ENCODE results near the gene SOX13. TPM values are rescaled to one million over a fixed set of nuclear protein-coding genes. Genes with fewer than 3 reads are reported as not detected.

Gene SOX13
- 5.9 TPM for polyA plus RNA-seq (2013, experiment 1 of 2)
- polyA plus RNA-seq (2013, experiment 2 of 2), result 5.8 TPM

DNA sequence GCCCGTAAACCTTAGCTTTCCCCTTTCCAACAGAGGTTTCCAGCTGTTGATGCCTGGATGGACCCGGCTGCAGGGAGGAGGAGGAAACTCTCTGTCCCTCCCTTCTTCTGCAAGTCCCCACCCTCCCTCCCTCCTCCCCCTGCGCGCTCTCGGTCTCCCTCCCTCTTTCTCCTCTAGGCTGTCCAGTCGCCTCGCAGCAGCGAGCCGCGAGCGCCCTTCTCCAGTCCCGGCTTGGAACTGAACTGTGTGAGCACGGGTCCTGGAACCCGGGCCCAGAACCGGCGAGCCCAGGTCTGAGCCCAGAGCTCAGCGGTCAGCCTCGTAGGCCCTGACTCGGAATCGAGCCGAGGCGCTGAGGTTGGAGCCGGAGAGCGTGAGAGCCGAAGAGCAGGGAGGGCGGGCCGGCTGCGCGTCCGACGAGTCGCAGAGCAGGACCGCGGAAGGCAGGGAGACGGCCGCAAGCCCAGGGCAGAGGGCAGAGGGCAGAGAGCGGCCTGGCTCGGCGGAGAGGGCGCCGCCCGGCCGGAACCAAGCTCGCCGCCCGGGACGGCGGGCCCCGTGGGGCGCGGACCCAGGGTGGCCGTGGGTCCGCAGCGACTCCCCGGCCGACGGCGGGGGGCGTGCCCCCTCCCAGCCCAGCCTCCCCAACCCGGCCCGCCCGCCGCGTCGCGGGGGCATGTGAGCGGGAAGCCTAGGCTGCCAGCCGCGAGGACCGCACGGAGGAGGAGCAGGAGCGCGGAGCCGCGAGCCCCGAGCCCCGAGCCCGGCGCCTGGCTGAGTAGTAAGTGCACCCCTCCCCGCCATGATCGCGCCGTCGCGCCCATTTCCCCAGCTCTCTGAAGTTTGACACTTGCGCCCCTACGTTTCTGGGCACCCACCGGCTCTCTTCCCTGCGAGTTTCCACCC is at the start of gene SOX13:
TSS of gene SOX13 (plus strand) at position 185 of the 906 bp plus-strand sequence. CDS start 39,801 bp downstream, outside the sequence.
- H3K4me3 ChIP-seq (ENCODE audit: insufficient read depth in 1 of 2, low read depth in 1 of 2, low read length in 2 of 2), result peak within 1 kb of the TSS; percentile 65 to 95
- H3K23ac ChIP-seq (ENCODE audit: low read length in 2 of 2), result peak within 1 kb of the TSS in 1 of 2 experiments; percentile 86
- H3K9me3 ChIP-seq (ENCODE audit: control insufficient read depth, low read length), result no peaks in the 10 kb centered on the region
- peak; percentile 93 for DNase-seq
- H4K8ac ChIP-seq (ENCODE audit: low read length), result no peak within 1 kb of the TSS
- peak within 1 kb of the TSS in 1 of 2 experiments; percentile 89 for H2BK12ac ChIP-seq (ENCODE audit: low read length in 2 of 2)
- H3K9ac ChIP-seq (ENCODE audit: low read length), result peak within 1 kb of the TSS; percentile 83
- no peak within 1 kb of the TSS for H2AK5ac ChIP-seq (ENCODE audit: low read length, severe bottlenecking)
- H2AFZ ChIP-seq (ENCODE audit: low read depth, low read length), result peak within 1 kb of the TSS; percentile 84
- no peak within 1 kb of the TSS for H2BK5ac ChIP-seq (ENCODE audit: low read depth, low read length, poor library complexity, severe bottlenecking)
- H3K18ac ChIP-seq (ENCODE audit: low read depth in 1 of 2, low read length in 2 of 2), result peak within 1 kb of the TSS; percentile 87 to 97
- H3K27ac ChIP-seq (ENCODE audit: low read length, poor library complexity, severe bottlenecking), result no peak within 1 kb of the TSS
- peaks cover 0 to 28% of the 10 kb centered on the region in 2 experiments for H3K27me3 ChIP-seq (ENCODE audit: control insufficient read depth in 1 of 2, insufficient read depth in 1 of 2, low read length in 2 of 2)
- peak within 1 kb of the TSS in 1 of 2 experiments; percentile 98 for H3K14ac ChIP-seq (ENCODE audit: low read length in 2 of 2)
- H3K4me1 ChIP-seq (ENCODE audit: control insufficient read depth, insufficient read depth, low read depth, low read length), result peaks cover 21% of the 10 kb centered on the region
- H2BK120ac ChIP-seq (ENCODE audit: low read depth, low read length), result peak within 1 kb of the TSS; percentile 54
- peak within 1 kb of the TSS; percentile 57 to 63 for H3K4ac ChIP-seq (ENCODE audit: low read depth in 1 of 2, low read length in 2 of 2)
- peak within 1 kb of the TSS; percentile 34 for H4K91ac ChIP-seq (ENCODE audit: low read length)
- under 1% methylated on average over 77 of the region's 89 CpGs for WGBS
- peak within 1 kb of the TSS; percentile 98 for H3K4me2 ChIP-seq (ENCODE audit: low read length, poor library complexity, severe bottlenecking)
- H3K79me1 ChIP-seq (replicated peaks; ENCODE audit: low read length, poor library complexity, severe bottlenecking), result peaks cover 3% of the 10 kb centered on the region
- peak within 1 kb of the TSS; percentile 44 for H2BK15ac ChIP-seq (ENCODE audit: low read depth, poor library complexity, severe bottlenecking)
- no peaks in the 10 kb centered on the region for H3K36me3 ChIP-seq (ENCODE audit: control insufficient read depth in 1 of 2, insufficient read depth in 2 of 2, low read depth in 1 of 2, low read length in 2 of 2)

DNA sequence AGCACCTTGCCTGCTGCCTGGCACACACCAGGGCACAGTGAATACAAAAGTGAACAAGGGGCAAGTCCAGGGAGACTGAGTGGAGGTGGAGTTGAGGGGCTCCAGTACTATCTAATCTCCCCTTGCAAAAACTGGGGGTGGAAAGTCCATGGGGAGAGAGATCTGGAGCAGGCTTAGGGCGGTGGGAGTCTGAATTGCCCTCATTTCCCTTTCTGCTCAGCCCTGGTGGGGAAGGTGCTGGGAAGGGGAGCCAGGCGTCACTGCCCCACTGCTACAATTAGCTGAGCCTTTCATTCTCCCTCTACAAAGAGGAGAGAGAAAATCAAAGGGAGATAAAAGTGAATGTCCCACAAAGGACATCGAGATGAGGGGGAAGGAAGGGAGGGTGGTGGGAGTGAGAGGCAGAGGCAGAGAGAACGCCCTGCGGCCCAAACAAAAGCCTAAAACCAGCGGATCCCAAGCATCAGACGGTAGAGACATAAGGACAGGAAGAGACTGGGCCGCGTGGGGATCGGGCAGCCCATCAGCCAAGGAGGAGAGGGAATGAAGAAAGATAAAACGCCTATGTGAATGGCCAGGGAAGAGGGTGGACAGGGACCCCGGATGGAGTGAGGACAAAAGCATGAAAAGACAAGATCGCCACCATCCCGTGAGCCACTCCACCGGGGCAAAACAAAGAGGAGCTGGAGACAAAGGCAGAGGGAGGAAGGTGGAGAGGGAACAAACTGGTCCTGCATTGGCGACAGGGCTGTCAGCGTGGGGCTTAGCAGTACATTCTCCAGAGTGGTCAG is 46.8 kb upstream of the SOX13 start:
- Histone ChIP-seq H4K91ac (ENCODE audit: low read length) (peak overlapping the region; percentile 15), H3K23ac (ENCODE audit: low read length in 2 of 2) (no peak overlapping the region), H2BK120ac (ENCODE audit: low read depth, low read length) (no peak overlapping the region), H3K9me3 (ENCODE audit: control insufficient read depth, low read length) (no peaks in the 10 kb centered on the region), H2AFZ (ENCODE audit: low read depth, low read length) (no peak overlapping the region), H3K79me1 (replicated peaks; ENCODE audit: low read length, poor library complexity, severe bottlenecking) (no peaks in the 10 kb centered on the region), H3K4me2 (ENCODE audit: low read length, poor library complexity, severe bottlenecking) (no peak overlapping the region), H2AK5ac (ENCODE audit: low read length, severe bottlenecking) (no peak overlapping the region), H3K27me3 (ENCODE audit: control insufficient read depth in 1 of 2, insufficient read depth in 1 of 2, low read length in 2 of 2) (peaks cover 20 to 38% of the 10 kb centered on the region in 2 experiments), H3K14ac (ENCODE audit: low read length in 2 of 2) (peak overlapping the region in 1 of 2 experiments; percentile 70), H3K27ac (ENCODE audit: low read length, poor library complexity, severe bottlenecking) (no peak overlapping the region), H3K9ac (ENCODE audit: low read length) (no peak overlapping the region), H3K18ac (ENCODE audit: low read depth in 1 of 2, low read length in 2 of 2) (no peak overlapping the region), H3K4me1 (ENCODE audit: control insufficient read depth, insufficient read depth, low read depth, low read length) (peaks cover 1% of the 10 kb centered on the region), H3K4ac (ENCODE audit: low read depth in 1 of 2, low read length in 2 of 2) (no peak overlapping the region), H3K36me3 (ENCODE audit: control insufficient read depth in 1 of 2, insufficient read depth in 2 of 2, low read depth in 1 of 2, low read length in 2 of 2) (no peaks in the 10 kb centered on the region), H2BK15ac (ENCODE audit: low read depth, poor library complexity, severe bottlenecking) (no peak overlapping the region), H2BK12ac (ENCODE audit: low read length in 2 of 2) (no peak overlapping the region), H2BK5ac (ENCODE audit: low read depth, low read length, poor library complexity, severe bottlenecking) (no peak overlapping the region), H4K8ac (ENCODE audit: low read length) (no peak overlapping the region), H3K4me3 (ENCODE audit: insufficient read depth in 1 of 2, low read depth in 1 of 2, low read length in 2 of 2) (no peak overlapping the region)
- 36% methylated on average over 16 of the region's 17 CpGs for WGBS
- DNase-seq, result no peak

DNA sequence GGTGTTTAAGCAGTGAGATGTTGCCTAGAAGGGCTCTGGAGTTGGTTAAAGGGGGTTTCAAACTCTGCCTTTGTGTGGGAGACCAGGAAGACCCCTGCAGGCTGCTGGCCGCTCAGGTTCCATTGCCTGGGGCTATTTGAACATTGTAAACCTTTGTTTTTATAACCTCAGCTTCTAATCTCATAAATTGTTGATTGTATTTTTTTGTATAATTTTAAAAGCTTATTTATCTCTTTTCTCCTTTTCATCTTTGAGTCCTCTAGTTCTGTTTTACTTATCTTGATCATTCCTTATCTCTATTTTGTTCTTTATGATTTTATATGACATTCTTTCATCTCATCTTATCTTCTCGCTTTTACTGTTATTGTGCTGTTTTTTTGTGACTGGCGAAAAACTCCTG is 45.5 kb upstream of the SOX13 start:
- Histone ChIP-seq H3K79me1 (replicated peaks; ENCODE audit: low read length, poor library complexity, severe bottlenecking) (no peaks in the 10 kb centered on the region), H3K4ac (ENCODE audit: low read depth in 1 of 2, low read length in 2 of 2) (no peak overlapping the region), H3K27me3 (ENCODE audit: control insufficient read depth in 1 of 2, insufficient read depth in 1 of 2, low read length in 2 of 2) (peaks cover 20 to 45% of the 10 kb centered on the region in 2 experiments), H3K4me1 (ENCODE audit: control insufficient read depth, insufficient read depth, low read depth, low read length) (peaks cover 6% of the 10 kb centered on the region), H3K18ac (ENCODE audit: low read depth in 1 of 2, low read length in 2 of 2) (no peak overlapping the region), H4K91ac (ENCODE audit: low read length) (no peak overlapping the region), H2BK120ac (ENCODE audit: low read depth, low read length) (no peak overlapping the region), H2AK5ac (ENCODE audit: low read length, severe bottlenecking) (no peak overlapping the region), H3K9me3 (ENCODE audit: control insufficient read depth, low read length) (no peaks in the 10 kb centered on the region), H3K9ac (ENCODE audit: low read length) (no peak overlapping the region), H3K27ac (ENCODE audit: low read length, poor library complexity, severe bottlenecking) (no peak overlapping the region), H2BK12ac (ENCODE audit: low read length in 2 of 2) (no peak overlapping the region), H4K8ac (ENCODE audit: low read length) (no peak overlapping the region), H3K36me3 (ENCODE audit: control insufficient read depth in 1 of 2, insufficient read depth in 2 of 2, low read depth in 1 of 2, low read length in 2 of 2) (no peaks in the 10 kb centered on the region), H3K14ac (ENCODE audit: low read length in 2 of 2) (no peak overlapping the region), H2AFZ (ENCODE audit: low read depth, low read length) (no peak overlapping the region), H3K4me3 (ENCODE audit: insufficient read depth in 1 of 2, low read depth in 1 of 2, low read length in 2 of 2) (no peak overlapping the region), H3K23ac (ENCODE audit: low read length in 2 of 2) (no peak overlapping the region), H2BK5ac (ENCODE audit: low read depth, low read length, poor library complexity, severe bottlenecking) (no peak overlapping the region), H3K4me2 (ENCODE audit: low read length, poor library complexity, severe bottlenecking) (no peak overlapping the region), H2BK15ac (ENCODE audit: low read depth, poor library complexity, severe bottlenecking) (no peak overlapping the region)
- DNase-seq, result no peak
- 67% methylated on average over 2 of the region's 3 CpGs for WGBS

DNA sequence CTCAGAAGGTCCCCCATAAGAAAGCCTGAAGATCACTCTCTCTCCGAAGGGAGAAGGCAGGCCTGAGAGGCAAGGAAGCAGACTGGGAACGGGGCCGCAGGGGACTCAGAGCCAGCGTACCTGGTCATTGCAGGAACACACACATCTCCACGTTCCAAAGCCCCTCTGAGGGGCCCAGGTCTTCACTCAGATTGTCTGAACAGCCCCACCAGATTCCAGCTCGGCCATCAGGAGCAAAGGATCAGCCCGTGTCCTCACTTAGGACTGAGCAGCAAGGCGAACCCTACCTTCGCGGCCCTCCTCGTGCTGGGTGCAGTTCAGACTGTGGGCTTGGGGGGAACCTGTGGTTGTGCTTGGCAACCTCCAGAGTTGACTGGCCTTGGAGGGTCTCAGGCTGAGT is 43.9 kb upstream of the SOX13 start:
- Histone ChIP-seq H3K79me1 (replicated peaks; ENCODE audit: low read length, poor library complexity, severe bottlenecking) (no peaks in the 10 kb centered on the region), H3K18ac (ENCODE audit: low read depth in 1 of 2, low read length in 2 of 2) (no peak overlapping the region), H3K9me3 (ENCODE audit: control insufficient read depth, low read length) (no peaks in the 10 kb centered on the region), H3K9ac (ENCODE audit: low read length) (no peak overlapping the region), H3K36me3 (ENCODE audit: control insufficient read depth in 1 of 2, insufficient read depth in 2 of 2, low read depth in 1 of 2, low read length in 2 of 2) (no peaks in the 10 kb centered on the region), H3K27ac (ENCODE audit: low read length, poor library complexity, severe bottlenecking) (no peak overlapping the region), H2AFZ (ENCODE audit: low read depth, low read length) (no peak overlapping the region), H2BK15ac (ENCODE audit: low read depth, poor library complexity, severe bottlenecking) (no peak overlapping the region), H3K23ac (ENCODE audit: low read length in 2 of 2) (no peak overlapping the region), H2AK5ac (ENCODE audit: low read length, severe bottlenecking) (no peak overlapping the region), H3K4me2 (ENCODE audit: low read length, poor library complexity, severe bottlenecking) (no peak overlapping the region), H3K14ac (ENCODE audit: low read length in 2 of 2) (no peak overlapping the region), H4K91ac (ENCODE audit: low read length) (no peak overlapping the region), H4K8ac (ENCODE audit: low read length) (no peak overlapping the region), H3K27me3 (ENCODE audit: control insufficient read depth in 1 of 2, insufficient read depth in 1 of 2, low read length in 2 of 2) (peaks cover 20 to 51% of the 10 kb centered on the region in 2 experiments), H2BK5ac (ENCODE audit: low read depth, low read length, poor library complexity, severe bottlenecking) (no peak overlapping the region), H3K4ac (ENCODE audit: low read depth in 1 of 2, low read length in 2 of 2) (no peak overlapping the region), H2BK12ac (ENCODE audit: low read length in 2 of 2) (no peak overlapping the region), H3K4me1 (ENCODE audit: control insufficient read depth, insufficient read depth, low read depth, low read length) (peaks cover 8% of the 10 kb centered on the region), H2BK120ac (ENCODE audit: low read depth, low read length) (no peak overlapping the region), H3K4me3 (ENCODE audit: insufficient read depth in 1 of 2, low read depth in 1 of 2, low read length in 2 of 2) (no peak overlapping the region)
- 85% methylated on average over 11 of the region's 11 CpGs for WGBS
- DNase-seq, result no peak

Data from mesenchymal stem cell (in vitro differentiated cells and primary cell).